Activated naive CD4-positive, alpha-beta T cell treated with anti-CD3 and anti-CD28 coated beads, Interleukin-2, amount 10 ng/mL, durations not matched to agents 7 days and 5 days (primary cell): ENCODE data around the gene CORIN.
"Not testable (repeated sequence)": the region's sequence is repeated elsewhere in the genome, so short reads cannot be mapped to it uniquely, and the experiment has no call there.

Experiments
- CTCF ChIA-PET: fragments of 350-600 bp; sonication (Branson Sonifier 250); formaldehyde crosslinking; loops from one replicate; lab custom pipeline; 2021; ENCODE audit warnings: antibody characterized with exemption; lab: Charles Lee
- DNase-seq: peaks from one replicate; pipeline ENCODE4 v3.0.0-alpha.2; 2020
- H3K27ac Mint-ChIP-seq: one replicate; pipeline ENCODE4 v1.8.0; 2021; ENCODE audit warnings: mild to moderate bottlenecking, moderate library complexity, mixed read lengths
- H3K27me3 Mint-ChIP-seq: one replicate; pipeline ENCODE4 v1.8.0; 2021; ENCODE audit warnings: mild to moderate bottlenecking, mixed read lengths
- H3K36me3 Mint-ChIP-seq: one replicate; pipeline ENCODE4 v1.8.0; 2021; ENCODE audit warnings: mixed read lengths
- H3K4me1 Mint-ChIP-seq: one replicate; pipeline ENCODE4 v1.8.0; 2021; ENCODE audit warnings: mixed read lengths
- H3K4me3 Mint-ChIP-seq: one replicate; pipeline ENCODE4 v1.8.0; 2021; ENCODE audit warnings: mild to moderate bottlenecking, moderate library complexity, mixed read lengths
- H3K9me3 Mint-ChIP-seq: one replicate; pipeline ENCODE4 v1.8.0; 2021; ENCODE audit warnings: mixed read lengths

The CORIN gene

GRCh38 chr4:47715716-47716416, 122.0 kb downstream of the CORIN start:
- DNase-seq: no peak
- no peaks in the 10 kb centered on the region for H3K36me3 Mint-ChIP-seq
- H3K27me3 Mint-ChIP-seq: peaks cover 30% of the 10 kb centered on the region
- H3K4me3 Mint-ChIP-seq: no peak overlapping the region
- CTCF ChIA-PET: no interaction called here
- no peaks in the 10 kb centered on the region for H3K4me1 Mint-ChIP-seq
- H3K27ac Mint-ChIP-seq: no peak overlapping the region
- H3K9me3 Mint-ChIP-seq: no peaks in the 10 kb centered on the region

GRCh38 chr4:47714269-47714668, 123.6 kb downstream of the CORIN start:
- peaks cover 35% of the 10 kb centered on the region for H3K27me3 Mint-ChIP-seq
- H3K4me3 Mint-ChIP-seq: no peak overlapping the region
- CTCF ChIA-PET: interaction anchor here (1.3 kb wide), 1 partner anchor 122 kb away, joined by 4 read pairs; no protein-coding TSS in a partner anchor
- H3K36me3 Mint-ChIP-seq: no peaks in the 10 kb centered on the region
- no peaks in the 10 kb centered on the region for H3K4me1 Mint-ChIP-seq
- H3K9me3 Mint-ChIP-seq: no peaks in the 10 kb centered on the region
- DNase-seq: no peak
- H3K27ac Mint-ChIP-seq: no peak overlapping the region

GRCh38 chr4:47713129-47713834, 124.6 kb downstream of the CORIN start:
- Mint-ChIP-seq H3K4me3 (no peak overlapping the region), H3K9me3 (no peaks in the 10 kb centered on the region), H3K36me3 (no peaks in the 10 kb centered on the region), H3K27me3 (peaks cover 37% of the 10 kb centered on the region), H3K27ac (no peak overlapping the region), H3K4me1 (no peaks in the 10 kb centered on the region)
- no peak for DNase-seq
- CTCF ChIA-PET: no interaction called here

- CTCF ChIA-PET: interaction anchor here (1.2 kb wide), 1 partner anchor 115 kb away, joined by 3 read pairs; no protein-coding TSS in a partner anchor
- no peak for DNase-seq
- no peaks in the 10 kb centered on the region for H3K9me3 Mint-ChIP-seq
These were observed 126.2 kb downstream of the CORIN start for GRCh38 chr4:47711646-47712045.

GRCh38 chr4:47711183-47711582, 126.7 kb downstream of the CORIN start:
- DNase-seq: no peak
- Mint-ChIP-seq H3K27ac (no peak overlapping the region), H3K4me3 (no peak overlapping the region), H3K4me1 (no peaks in the 10 kb centered on the region), H3K27me3 (peaks cover 29% of the 10 kb centered on the region), H3K9me3 (no peaks in the 10 kb centered on the region), H3K36me3 (no peaks in the 10 kb centered on the region)
- CTCF ChIA-PET: interaction anchor here (1.2 kb wide), 1 partner anchor 116 kb away, joined by 3 read pairs; no protein-coding TSS in a partner anchor

More at GRCh38 chr4:47711646-47712045, 126.2 kb downstream of the CORIN start:
- H3K4me3 Mint-ChIP-seq: no peak overlapping the region
- no peaks in the 10 kb centered on the region for H3K36me3 Mint-ChIP-seq
- H3K4me1 Mint-ChIP-seq: no peaks in the 10 kb centered on the region
- H3K27me3 Mint-ChIP-seq: peaks cover 26% of the 10 kb centered on the region
- H3K27ac Mint-ChIP-seq: no peak overlapping the region

GRCh38 chr4:47706352-47706751, 131.5 kb downstream of the CORIN start:
- H3K4me3 Mint-ChIP-seq, H3K27ac Mint-ChIP-seq, H3K4me1 Mint-ChIP-seq, DNase-seq, H3K36me3 Mint-ChIP-seq, H3K9me3 Mint-ChIP-seq: not testable (repeated sequence)
- H3K27me3 Mint-ChIP-seq: peaks cover 28% of the 10 kb centered on the region
- CTCF ChIA-PET: interaction anchor here (3.7 to 4.0 kb wide), 2 partner anchors 130 to 226 kb away, joined by 16 to 29 read pairs; partner anchors contain the start of gene CORIN

- Mint-ChIP-seq H3K36me3 (no peaks in the 10 kb centered on the region), H3K4me3 (no peak overlapping the region), H3K27ac (no peak overlapping the region), H3K9me3 (no peaks in the 10 kb centered on the region), H3K4me1 (no peaks in the 10 kb centered on the region), H3K27me3 (peaks cover 25% of the 10 kb centered on the region)
- DNase-seq: no peak
- CTCF ChIA-PET: interaction anchor here (0.7 to 4.0 kb wide), 6 partner anchors 11 to 434 kb away, joined by 3 to 29 read pairs (median 8); partner anchors contain the start of gene CORIN
These were observed 132.4 kb downstream of the CORIN start for GRCh38 chr4:47705326-47705981.

- Mint-ChIP-seq H3K4me1 (no peaks in the 10 kb centered on the region), H3K27ac (no peak overlapping the region), H3K27me3 (peaks cover 26% of the 10 kb centered on the region), H3K36me3 (no peaks in the 10 kb centered on the region), H3K9me3 (no peaks in the 10 kb centered on the region), H3K4me3 (no peak overlapping the region)
- CTCF ChIA-PET: interaction anchor here (0.7 to 4.0 kb wide), 6 partner anchors 11 to 435 kb away, joined by 3 to 29 read pairs (median 8); partner anchors contain the start of gene CORIN
- DNase-seq: peak; percentile 32
These were observed 133.1 kb downstream of the CORIN start for GRCh38 chr4:47704693-47705325.

GRCh38 chr4:47703956-47704355, 133.9 kb downstream of the CORIN start:
- peaks cover 23% of the 10 kb centered on the region for H3K27me3 Mint-ChIP-seq
- CTCF ChIA-PET: interaction anchor here (1.0 to 3.7 kb wide), 3 partner anchors 10 to 229 kb away, joined by 3 to 16 read pairs (median 6); no protein-coding TSS in a partner anchor
- H3K27ac Mint-ChIP-seq: no peak overlapping the region
- H3K4me3 Mint-ChIP-seq: no peak overlapping the region
- DNase-seq: no peak
- no peaks in the 10 kb centered on the region for H3K9me3 Mint-ChIP-seq
- H3K4me1 Mint-ChIP-seq: no peaks in the 10 kb centered on the region
- no peaks in the 10 kb centered on the region for H3K36me3 Mint-ChIP-seq

- H3K27ac Mint-ChIP-seq: no peak overlapping the region
- DNase-seq: no peak
- H3K4me1 Mint-ChIP-seq: no peaks in the 10 kb centered on the region
- H3K27me3 Mint-ChIP-seq: peaks cover 18% of the 10 kb centered on the region
- CTCF ChIA-PET: interaction anchor here (1.0 to 3.7 kb wide), 3 partner anchors 134 to 230 kb away, joined by 5 to 16 read pairs (median 6); partner anchors contain the start of gene CORIN
- no peak overlapping the region for H3K4me3 Mint-ChIP-seq
- no peaks in the 10 kb centered on the region for H3K36me3 Mint-ChIP-seq
- H3K9me3 Mint-ChIP-seq: no peaks in the 10 kb centered on the region
These were observed 134.9 kb downstream of the CORIN start for GRCh38 chr4:47703008-47703407.

GRCh38 chr4:47701286-47701685, 136.6 kb downstream of the CORIN start:
- no peak for DNase-seq
- Mint-ChIP-seq H3K27me3 (peaks cover 16% of the 10 kb centered on the region), H3K9me3 (no peaks in the 10 kb centered on the region), H3K36me3 (no peaks in the 10 kb centered on the region), H3K4me1 (no peaks in the 10 kb centered on the region), H3K4me3 (no peak overlapping the region), H3K27ac (no peak overlapping the region)
- CTCF ChIA-PET: interaction anchor here (1.0 kb wide), 1 partner anchor 135 kb away, joined by 3 read pairs; no protein-coding TSS in a partner anchor

- Mint-ChIP-seq H3K36me3 (no peaks in the 10 kb centered on the region), H3K4me1 (no peaks in the 10 kb centered on the region), H3K27me3 (peaks cover 10% of the 10 kb centered on the region), H3K4me3 (no peak overlapping the region), H3K9me3 (no peaks in the 10 kb centered on the region), H3K27ac (no peak overlapping the region)
- CTCF ChIA-PET: interaction anchor here (1.3 to 1.7 kb wide), 2 partner anchors 13 to 138 kb away, joined by 3 to 5 read pairs; no protein-coding TSS in a partner anchor
- DNase-seq: no peak
These were observed 139.0 kb downstream of the CORIN start for GRCh38 chr4:47698837-47699236.

GRCh38 chr4:47696823-47697222, 141.0 kb downstream of the CORIN start:
- DNase-seq: no peak
- Mint-ChIP-seq H3K27me3 (peaks cover 12% of the 10 kb centered on the region), H3K27ac (no peak overlapping the region), H3K4me1 (no peaks in the 10 kb centered on the region), H3K36me3 (no peaks in the 10 kb centered on the region), H3K4me3 (no peak overlapping the region), H3K9me3 (no peaks in the 10 kb centered on the region)
- CTCF ChIA-PET: interaction anchor here (1.1 kb wide), 1 partner anchor 10 kb away, joined by 6 read pairs; no protein-coding TSS in a partner anchor
